BLaER1 (cell line): ENCODE data around the gene MED16.
A peak's percentile ranks its signal among the peaks of the same experiment; 100 is the strongest.

Experiments used
- H3K27ac ChIP-seq: shearing (Covaris generic); formaldehyde crosslinking; 2 replicates; pipeline ENCODE4 v1.8.1; 2022
- H3K27me3 ChIP-seq: shearing (Covaris generic); formaldehyde crosslinking; 2 replicates; pipeline ENCODE4 v1.8.1; 2022
- H3K36me3 ChIP-seq: shearing (Covaris generic); formaldehyde crosslinking; 2 replicates; pipeline ENCODE4 v1.8.1; 2022
- H3K4me1 ChIP-seq: shearing (Covaris generic); formaldehyde crosslinking; 2 replicates; pipeline ENCODE4 v1.8.1; 2022
- H3K4me2 ChIP-seq: shearing (Covaris generic); formaldehyde crosslinking; 2 replicates; pipeline ENCODE4 v1.8.1; 2022
- H3K4me3 ChIP-seq: shearing (Covaris generic); formaldehyde crosslinking; 2 replicates; pipeline ENCODE4 v1.8.1; 2022
- H3K9ac ChIP-seq: shearing (Covaris generic); formaldehyde crosslinking; 2 replicates; pipeline ENCODE4 v1.8.1; 2022
- H3K9me3 ChIP-seq: shearing (Covaris generic); formaldehyde crosslinking; 2 replicates; pipeline ENCODE4 v1.8.1; 2022
- H4K20me1 ChIP-seq: shearing (Covaris generic); formaldehyde crosslinking; 2 replicates; pipeline ENCODE4 v1.8.1; 2022
- Cebpa-rat ChIP-seq: shearing (Covaris generic); IDR thresholded peaks from 2 replicates; pipeline ENCODE4 v1.8.1; 2022

The MED16 gene

GRCh38 chr19:928471-929202, 35.6 kb upstream of the MED16 start:
- H3K27ac ChIP-seq, result no peak overlapping the region
- H3K4me2 ChIP-seq, result peak overlapping the region; percentile 79
- peaks cover 37% of the 10 kb centered on the region for H3K36me3 ChIP-seq
- H3K27me3 ChIP-seq, result no peaks in the 10 kb centered on the region
- H3K9me3 ChIP-seq, result no peaks in the 10 kb centered on the region
- peaks cover 50% of the 10 kb centered on the region for H3K4me1 ChIP-seq
- no peak for TF ChIP-seq Cebpa-rat
- H3K4me3 ChIP-seq, result no peak overlapping the region
- H4K20me1 ChIP-seq, result peaks cover 56% of the 10 kb centered on the region
- H3K9ac ChIP-seq, result no peak overlapping the region

DNA sequence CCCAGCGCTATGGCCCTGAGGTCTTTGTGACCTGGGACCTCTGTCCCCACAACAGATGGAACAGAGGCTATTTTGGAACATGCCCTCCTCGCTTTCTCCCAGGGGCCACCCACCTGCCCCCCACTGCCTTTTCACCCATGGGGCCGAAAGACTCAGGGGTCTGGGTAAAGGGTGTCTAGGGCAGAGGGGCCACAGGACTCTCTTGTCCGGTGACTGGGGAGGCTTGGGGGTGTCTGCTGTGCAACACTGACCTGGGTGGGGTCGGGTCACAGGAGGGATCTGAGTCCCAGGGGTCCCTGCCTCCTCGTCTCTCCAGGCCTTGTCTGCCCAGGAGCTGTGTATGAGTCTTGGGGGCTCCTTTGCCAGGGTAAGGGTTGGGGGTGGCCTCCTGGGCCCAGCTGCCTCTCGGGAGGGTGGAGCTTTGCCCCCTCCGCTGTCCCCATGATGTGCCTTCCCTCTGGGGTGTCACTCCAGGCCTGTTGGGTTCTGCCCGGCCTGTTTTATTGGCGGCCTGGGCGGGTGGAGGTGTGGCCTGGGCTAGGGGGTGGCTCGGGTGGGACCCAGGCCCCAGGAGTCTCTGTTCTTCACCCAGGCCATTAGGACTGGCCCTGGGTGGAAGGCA, 34.9 kb upstream of the MED16 start:
- peaks cover 46% of the 10 kb centered on the region for H3K4me1 ChIP-seq
- peak overlapping the region; percentile 90 for H3K4me3 ChIP-seq
- TF ChIP-seq Cebpa-rat, result no peak
- no peaks in the 10 kb centered on the region for H3K9me3 ChIP-seq
- no peak overlapping the region; the same call in 1 of the 2 replicates for H3K9ac ChIP-seq
- peaks cover 48% of the 10 kb centered on the region for H4K20me1 ChIP-seq
- peaks cover 34% of the 10 kb centered on the region for H3K36me3 ChIP-seq
- H3K4me2 ChIP-seq, result peak overlapping the region; percentile 79
- H3K27me3 ChIP-seq, result no peaks in the 10 kb centered on the region
- peak overlapping the region; percentile 38; the same call in 1 of the 2 replicates for H3K27ac ChIP-seq

- H3K9me3 ChIP-seq, result no peaks in the 10 kb centered on the region
- 0 out of 2 replicates have a peak, but pooled peaks cover 3% of the 10 kb centered on the region for H3K27me3 ChIP-seq
- H4K20me1 ChIP-seq, result peaks cover 43% of the 10 kb centered on the region
- peak overlapping the region; percentile 90 for H3K4me3 ChIP-seq
- no peak for TF ChIP-seq Cebpa-rat
- H3K36me3 ChIP-seq, result peaks cover 34% of the 10 kb centered on the region
- H3K4me2 ChIP-seq, result peak overlapping the region; percentile 79
- peaks cover 41% of the 10 kb centered on the region for H3K4me1 ChIP-seq
- H3K27ac ChIP-seq, result no peak overlapping the region; the same call in 1 of the 2 replicates
- peak overlapping the region; percentile 91; the same call in 1 of the 2 replicates for H3K9ac ChIP-seq
Measured at GRCh38 chr19:927351-927779, 34.4 kb upstream of the MED16 start.

GRCh38 chr19:926589-927350, 33.8 kb upstream of the MED16 start:
- no peak for TF ChIP-seq Cebpa-rat
- peak overlapping the region; percentile 79 for H3K4me2 ChIP-seq
- H3K36me3 ChIP-seq, result peaks cover 30% of the 10 kb centered on the region
- H3K9ac ChIP-seq, result peak overlapping the region; percentile 91
- H3K4me1 ChIP-seq, result peaks cover 35% of the 10 kb centered on the region
- 0 out of 2 replicates have a peak, but pooled peaks cover 5% of the 10 kb centered on the region for H3K27me3 ChIP-seq
- H3K4me3 ChIP-seq, result peak overlapping the region; percentile 90
- H3K27ac ChIP-seq, result peak overlapping the region; percentile 91
- peaks cover 37% of the 10 kb centered on the region for H4K20me1 ChIP-seq
- no peaks in the 10 kb centered on the region for H3K9me3 ChIP-seq

DNA sequence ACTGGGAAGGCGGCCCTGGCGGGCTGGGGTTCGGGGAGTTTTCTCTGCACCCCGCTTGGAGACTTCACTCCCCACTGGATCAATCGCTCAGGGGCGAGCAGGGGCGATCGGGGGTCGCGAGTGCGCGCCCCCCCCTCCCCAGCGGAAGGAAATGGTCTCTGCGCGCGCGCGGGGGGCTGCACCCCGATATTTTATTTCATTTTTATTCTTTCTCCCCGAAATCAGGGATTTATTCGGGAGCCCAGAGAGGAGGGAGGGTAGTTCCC, 33.3 kb upstream of the MED16 start:
- Histone ChIP-seq H3K27ac (peak overlapping the region; percentile 91), H3K27me3 (peaks cover 8% of the 10 kb centered on the region), H3K4me2 (peak overlapping the region; percentile 79), H4K20me1 (peaks cover 33% of the 10 kb centered on the region), H3K9me3 (no peaks in the 10 kb centered on the region), H3K4me3 (peak overlapping the region; percentile 90), H3K9ac (peak overlapping the region; percentile 91), H3K36me3 (peaks cover 25% of the 10 kb centered on the region), H3K4me1 (peaks cover 33% of the 10 kb centered on the region)
- TF ChIP-seq Cebpa-rat, result no peak

DNA sequence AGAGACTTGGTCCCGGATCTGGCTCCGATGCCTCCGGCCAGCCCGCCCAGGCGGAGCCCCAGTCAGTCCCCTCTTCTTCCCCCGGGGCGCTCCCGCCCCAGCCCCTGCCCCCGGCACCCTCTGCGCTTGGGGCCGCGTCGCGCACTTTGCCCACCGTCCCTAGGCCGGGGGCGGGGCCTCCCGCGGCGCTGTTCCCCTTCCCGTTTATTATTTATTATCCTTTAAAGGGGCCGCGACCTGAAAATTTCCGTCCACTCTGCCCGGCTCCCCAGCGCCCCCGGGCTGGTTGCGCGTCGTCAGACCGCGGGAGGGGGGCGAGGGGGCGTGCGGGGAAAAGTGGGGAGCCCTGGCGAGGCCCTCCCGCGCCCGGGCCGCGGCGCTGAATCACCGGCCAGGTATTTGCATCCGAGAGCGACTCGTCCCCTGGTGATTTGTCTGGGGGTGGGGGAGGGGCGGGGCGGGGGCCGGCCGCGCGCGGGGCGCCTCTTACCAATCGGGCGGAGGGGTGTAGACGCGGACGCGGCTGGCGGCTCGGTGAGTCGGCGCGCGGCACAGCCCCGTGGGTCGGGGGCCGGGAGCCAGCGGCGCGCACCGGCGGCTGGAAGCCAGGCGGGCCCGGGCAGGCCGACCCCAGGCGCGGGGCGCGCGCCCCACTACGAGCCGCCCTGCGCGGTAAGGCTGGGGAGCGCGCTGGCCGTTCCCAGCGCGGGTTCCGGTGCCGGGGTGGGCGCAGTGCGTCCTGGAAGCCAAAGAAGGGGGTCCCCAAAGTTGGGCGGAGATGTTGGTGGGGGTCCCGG, 32.7 kb upstream of the MED16 start, which contains the start of gene ARID3A:
TSS of gene ARID3A (plus strand) at position 510 of the 797 bp plus-strand sequence. CDS start 3,494 bp downstream, outside the sequence.
- Histone ChIP-seq H3K4me1 (peaks cover 34% of the 10 kb centered on the region), H3K27ac (peak within 1 kb of the TSS; percentile 91), H3K9me3 (no peaks in the 10 kb centered on the region), H4K20me1 (peaks cover 33% of the 10 kb centered on the region), H3K27me3 (peaks cover 14% of the 10 kb centered on the region), H3K36me3 (peaks cover 20% of the 10 kb centered on the region), H3K9ac (peak within 1 kb of the TSS; percentile 91), H3K4me2 (peak within 1 kb of the TSS; percentile 91), H3K4me3 (peak within 1 kb of the TSS; percentile 90)
- no peak for TF ChIP-seq Cebpa-rat

DNA sequence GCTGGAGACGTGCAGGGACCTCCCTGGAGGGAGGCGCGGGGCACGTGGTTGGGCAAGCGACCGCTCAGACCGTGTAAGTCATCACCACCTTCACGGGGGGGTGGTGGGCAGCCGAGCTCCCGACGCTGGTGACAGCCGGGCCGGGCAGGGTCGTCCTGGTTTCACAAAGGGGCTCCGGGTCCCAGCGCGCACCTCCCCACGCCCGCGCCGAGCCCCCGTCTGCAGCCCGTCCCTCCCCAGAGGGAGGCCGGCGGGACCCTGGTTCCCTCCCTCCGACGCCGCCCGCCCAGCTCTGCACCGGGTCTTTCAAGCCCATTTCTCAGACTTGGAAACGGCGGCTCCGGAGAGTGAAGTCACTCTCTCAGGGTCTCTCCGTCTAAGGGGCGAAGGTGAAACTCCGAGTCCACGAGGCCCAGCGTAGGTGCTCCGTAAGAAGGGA, 32.1 kb upstream of the MED16 start:
- no peak for TF ChIP-seq Cebpa-rat
- Histone ChIP-seq H3K9ac (peak overlapping the region; percentile 91), H3K9me3 (no peaks in the 10 kb centered on the region), H3K27me3 (peaks cover 20% of the 10 kb centered on the region), H3K36me3 (peaks cover 16% of the 10 kb centered on the region), H3K4me2 (peak overlapping the region; percentile 91), H3K4me1 (peaks cover 40% of the 10 kb centered on the region), H4K20me1 (peaks cover 34% of the 10 kb centered on the region), H3K4me3 (peak overlapping the region; percentile 90), H3K27ac (peak overlapping the region; percentile 91)

- Histone ChIP-seq H3K36me3 (peaks cover 11% of the 10 kb centered on the region), H3K4me3 (peak overlapping the region; percentile 90), H3K9me3 (no peaks in the 10 kb centered on the region), H3K4me1 (peaks cover 45% of the 10 kb centered on the region), H3K27me3 (peaks cover 25% of the 10 kb centered on the region), H3K4me2 (peak overlapping the region; percentile 91), H3K27ac (peak overlapping the region; percentile 91), H4K20me1 (peaks cover 34% of the 10 kb centered on the region), H3K9ac (peak overlapping the region; percentile 91)
- TF ChIP-seq Cebpa-rat, result no peak
Measured at GRCh38 chr19:924553-925086, 31.6 kb upstream of the MED16 start.
